COLO668 (cell line): ENCODE data around the gene LRRC49.
"Not testable (repeated sequence)": the region's sequence is repeated elsewhere in the genome, so short reads cannot be mapped to it uniquely, and the experiment has no call there.

ENCODE experiments used
- DNase-seq: peaks from one replicate; lab custom pipeline; 2025; ENCODE audit not compliant: unreplicated experiment; lab: John Stamatoyannopoulos, UW

The LRRC49 gene

DNA sequence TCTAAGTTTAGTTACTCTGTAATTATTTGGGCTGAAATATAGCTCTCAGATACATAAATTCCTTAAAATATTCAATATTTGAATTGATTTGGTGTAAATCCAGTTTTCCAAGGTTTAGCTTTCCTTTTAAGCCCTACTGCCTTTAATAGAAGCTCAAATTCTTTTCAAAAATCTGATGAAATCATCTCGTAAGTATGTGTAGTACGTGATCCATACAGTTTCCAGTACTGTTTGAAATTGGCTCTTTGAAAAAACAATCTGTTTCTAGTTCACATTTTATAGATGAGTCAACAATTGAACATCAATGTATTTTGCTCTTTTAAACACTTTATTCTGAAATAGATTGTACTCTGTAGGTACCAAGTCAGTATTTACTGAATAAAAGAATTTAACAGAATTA lies 84.2 kb downstream of the LRRC49 start:
- DNase-seq = no peak

DNA sequence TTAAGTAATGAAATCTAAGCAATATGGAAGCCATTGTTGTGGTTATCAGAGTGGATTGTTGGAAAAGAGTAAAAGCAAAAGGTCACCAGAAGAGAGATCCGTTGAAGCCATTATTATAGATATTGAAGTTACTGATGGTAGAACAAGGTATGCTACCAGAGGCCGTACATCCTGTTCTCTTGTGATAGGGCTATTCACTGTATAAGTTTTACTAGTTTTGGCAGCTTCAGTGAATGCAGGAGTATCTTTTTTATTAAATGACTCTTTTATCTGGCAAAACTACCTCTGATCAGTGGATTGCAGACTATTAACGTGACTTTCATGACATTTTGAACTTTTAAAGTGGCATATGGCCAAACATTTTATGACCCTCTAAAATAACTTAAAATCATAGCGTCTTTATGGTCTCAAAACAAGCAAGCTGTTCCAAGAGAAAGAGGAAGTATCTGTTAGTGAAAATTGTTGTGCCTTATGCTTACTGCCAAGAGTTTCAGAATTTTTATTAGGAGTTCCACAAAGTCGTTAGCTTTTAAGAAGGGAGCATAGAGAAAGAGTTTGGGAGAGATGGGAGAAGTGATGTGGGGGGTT lies 102.9 kb downstream of the LRRC49 start:
- DNase-seq = no peak

DNA sequence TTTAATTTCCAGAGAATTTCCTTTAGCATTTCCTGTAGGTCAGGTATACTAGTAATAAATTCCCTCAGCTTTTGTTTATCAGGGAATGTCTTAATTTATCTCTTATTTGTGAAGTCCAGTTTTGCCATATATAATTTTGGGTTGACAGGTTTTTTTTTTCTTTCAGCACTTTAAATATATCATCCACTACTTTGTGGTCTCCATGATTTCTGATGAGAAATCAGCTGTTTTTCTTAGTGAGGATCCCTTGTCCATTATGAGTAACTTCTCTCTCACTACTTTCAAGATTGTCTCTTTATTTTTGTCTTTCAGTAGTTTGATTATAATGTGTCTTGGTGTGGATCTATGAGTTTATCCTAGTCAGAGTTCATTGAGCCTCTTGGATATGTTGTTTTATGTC lies 105.7 kb downstream of the LRRC49 start:
- no peak for DNase-seq

DNA sequence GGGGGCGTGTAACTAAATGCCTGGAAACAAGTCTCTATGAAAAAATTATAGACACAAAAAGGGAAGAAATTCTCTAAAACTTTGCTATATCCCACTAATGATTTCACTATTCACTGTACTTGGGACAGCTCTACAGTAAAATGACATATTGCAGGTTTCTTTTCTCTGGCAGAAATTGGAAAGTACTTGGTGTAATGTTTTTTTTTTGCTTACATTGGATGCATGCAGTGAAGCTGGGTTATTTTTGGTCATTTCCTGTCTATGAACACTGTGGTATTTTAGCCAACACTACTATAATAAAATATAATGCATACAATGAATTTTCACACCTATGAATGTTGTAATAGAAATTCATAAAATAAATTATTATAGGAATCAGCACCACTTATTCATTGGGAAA lies 109.7 kb downstream of the LRRC49 start:
- DNase-seq = no peak

DNA sequence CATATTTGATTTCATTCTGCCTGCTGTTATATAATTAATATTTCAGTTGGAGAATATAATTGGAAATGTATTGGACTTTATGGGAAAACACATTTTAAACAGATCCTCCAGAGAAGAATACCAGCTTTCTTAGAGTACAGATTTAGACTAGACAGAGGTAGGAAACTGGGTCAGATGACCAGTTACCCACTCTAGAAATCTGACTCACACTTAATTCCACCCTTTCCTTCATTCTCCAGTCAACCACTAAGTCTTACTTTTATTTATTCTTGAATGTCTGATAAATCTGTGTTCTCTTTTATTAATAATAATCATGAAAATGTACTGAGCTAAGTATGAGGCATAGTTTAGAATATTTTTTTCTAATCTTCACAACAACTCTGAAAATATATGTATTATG lies 110.7 kb downstream of the LRRC49 start:
- no peak for DNase-seq

DNA sequence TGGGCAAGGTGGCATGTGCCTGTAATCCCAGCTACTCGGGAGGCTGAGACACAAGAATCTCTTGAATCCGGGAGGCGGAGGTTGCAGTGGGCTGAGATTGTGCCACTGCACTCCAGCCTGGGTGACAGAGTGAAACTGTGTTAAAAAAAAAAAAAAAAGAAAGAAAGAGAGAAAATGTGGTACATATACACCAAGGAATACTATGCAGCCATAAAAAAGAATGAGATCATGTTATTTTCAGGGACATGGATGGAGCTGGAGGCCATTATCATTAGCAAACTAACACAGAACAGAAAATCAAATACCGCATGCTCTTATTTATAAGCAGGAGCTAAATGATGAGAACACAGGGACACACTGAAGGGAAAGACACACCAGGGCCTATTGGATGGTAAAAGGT lies 111.9 kb downstream of the LRRC49 start:
- DNase-seq = not testable (repeated sequence)

DNA sequence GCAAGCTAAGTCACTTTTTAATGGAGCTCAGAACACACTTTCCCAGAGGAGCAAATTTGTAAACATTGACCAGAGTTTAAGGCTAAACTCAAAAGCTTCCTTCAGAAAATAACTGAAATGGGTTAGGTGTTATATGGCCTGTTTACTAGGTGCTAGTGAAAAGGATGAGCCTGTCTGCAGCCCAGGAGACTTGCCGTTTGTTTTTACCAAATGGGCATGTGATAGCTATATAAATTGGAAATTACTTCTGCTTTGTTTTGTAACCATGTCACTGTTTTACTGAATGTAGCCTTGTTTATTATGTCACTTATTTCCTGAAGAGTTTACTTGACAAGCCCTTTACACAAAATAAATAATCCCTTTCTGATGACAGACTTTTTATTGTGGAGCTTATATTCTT lies 113.3 kb downstream of the LRRC49 start:
- no peak for DNase-seq

DNA sequence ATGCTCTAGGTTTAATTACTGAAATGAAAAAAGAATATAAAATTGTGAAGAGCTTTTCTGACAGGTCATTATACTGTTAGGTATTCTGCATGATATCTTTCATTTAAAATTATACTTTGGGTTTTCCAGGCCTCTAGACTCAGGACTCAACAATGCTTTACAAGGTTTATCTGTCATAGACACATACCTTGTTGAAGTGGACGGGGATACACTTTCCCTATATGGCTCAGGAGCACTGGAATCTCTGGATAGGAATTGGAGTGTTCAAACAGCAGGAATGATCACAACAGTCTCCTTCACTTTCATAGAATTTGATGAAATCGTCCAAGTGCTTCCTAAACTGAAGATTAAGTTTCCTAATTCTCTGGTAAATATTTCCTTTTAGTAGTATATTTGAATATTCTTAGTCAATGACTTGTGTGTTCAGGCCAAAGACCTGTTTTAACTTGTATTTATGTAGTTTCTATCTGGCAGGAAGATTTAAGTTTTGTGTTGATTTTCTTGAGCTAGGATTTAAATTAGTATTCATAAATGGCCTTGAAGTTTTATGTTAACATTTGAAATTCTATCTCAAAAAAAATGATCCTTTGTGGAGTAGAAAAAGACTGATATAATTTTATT lies 115.7 kb downstream of the LRRC49 start:
- no peak for DNase-seq

DNA sequence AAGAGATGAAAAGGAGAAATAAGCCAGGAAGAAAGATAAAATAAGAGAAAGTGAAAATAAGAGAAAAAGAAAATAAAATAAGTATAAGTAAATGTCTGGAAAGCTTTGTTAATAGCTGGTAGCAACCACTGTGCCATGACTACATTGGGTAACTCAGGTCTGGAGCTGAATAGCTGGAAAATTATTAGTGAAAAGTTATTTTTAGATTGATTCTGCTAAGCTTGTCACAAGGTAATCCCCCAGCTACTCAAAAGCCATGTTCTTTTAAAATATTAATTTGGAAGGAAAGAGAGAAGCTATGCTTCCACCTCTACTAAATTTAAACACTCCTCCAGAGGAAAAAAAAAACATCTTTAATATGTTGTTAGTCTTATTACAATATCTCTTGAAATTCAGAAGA lies 117.8 kb downstream of the LRRC49 start:
- DNase-seq = no peak

DNA sequence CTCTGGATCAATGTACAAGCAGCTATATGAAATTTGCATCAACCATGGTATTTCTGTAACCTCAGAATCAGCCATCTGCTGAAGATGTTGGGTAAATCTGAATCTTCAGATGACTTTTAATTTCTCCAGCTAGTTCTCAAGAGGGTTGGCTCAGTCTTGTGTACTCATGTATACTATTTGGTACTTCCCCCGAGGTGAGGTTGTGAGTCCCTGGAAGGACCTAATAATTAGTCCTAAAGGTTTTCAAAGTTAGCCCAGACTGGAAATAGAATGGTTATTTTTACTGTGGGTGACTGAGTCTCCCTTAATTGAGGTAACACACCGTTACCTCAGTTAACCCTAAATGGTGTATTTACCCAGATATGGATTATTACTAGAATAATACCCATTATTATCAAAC lies 118.4 kb downstream of the LRRC49 start:
- no peak for DNase-seq

DNA sequence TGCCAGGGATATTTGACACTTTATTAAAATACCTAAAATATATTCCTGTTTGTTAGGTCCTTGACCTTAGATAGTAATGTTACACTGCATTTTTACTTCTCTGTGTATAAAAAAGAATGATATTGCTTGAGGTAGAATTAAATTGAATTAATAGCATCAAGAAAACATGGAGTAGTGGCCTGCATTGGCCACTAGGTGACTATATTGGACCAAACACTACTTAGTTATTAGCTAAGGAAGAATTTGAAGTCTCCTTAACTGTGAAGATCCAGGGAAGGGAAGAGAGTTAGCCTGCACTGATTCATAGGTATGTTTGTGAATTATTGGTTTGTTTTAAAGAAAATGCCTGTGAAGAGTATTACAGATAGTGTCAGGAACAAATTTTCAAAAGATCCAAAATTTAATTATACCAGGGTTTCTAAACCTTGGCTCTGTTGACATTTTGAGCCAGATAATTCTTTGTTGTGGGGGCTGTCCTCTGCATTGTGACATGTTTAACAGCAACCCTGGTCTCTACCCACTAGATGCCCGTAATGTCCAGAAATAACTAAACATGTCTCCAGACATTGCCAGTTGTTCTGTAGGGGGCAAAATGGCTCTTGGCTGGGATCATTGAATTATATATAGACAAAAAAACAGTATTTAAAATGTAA lies 119.0 kb downstream of the LRRC49 start:
- DNase-seq = peak; percentile 4

DNA sequence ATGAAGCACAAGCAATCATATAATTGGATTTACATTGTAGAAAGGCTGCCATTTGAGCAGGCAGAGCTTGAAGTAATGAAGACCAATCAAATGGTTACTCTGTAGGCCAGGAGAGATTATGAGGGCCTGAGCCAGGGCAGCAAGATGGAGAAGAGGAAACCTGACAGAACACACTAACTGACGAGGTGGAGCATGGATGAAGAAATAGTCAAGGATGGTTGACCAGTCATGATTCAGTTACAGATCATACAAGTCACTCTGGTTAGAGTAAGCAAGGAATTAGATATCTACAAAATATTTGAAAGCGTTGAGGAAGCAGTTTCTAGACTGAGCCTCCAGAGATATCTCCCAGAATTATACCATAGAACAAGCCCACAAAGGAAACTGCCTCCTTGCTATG lies 120.8 kb downstream of the LRRC49 start:
- DNase-seq = no peak

DNA sequence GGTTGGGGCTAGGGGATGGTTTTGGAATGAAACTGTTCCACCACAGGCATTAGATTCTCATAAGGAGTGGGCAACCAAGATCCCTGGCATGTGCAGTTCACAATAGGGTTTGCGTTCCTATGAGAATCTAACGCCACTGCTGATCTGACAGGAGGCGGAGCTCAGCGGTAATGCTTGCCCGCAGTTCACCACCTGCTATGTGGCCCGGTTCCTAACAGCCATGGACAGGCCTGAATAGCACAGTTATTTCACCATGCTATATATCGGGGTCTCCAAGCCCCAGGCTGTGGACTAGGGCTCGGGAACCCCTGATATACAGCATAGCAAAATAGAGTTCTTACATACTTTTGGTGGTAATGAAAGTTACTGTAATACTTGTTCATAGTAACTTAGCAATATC lies 122.7 kb downstream of the LRRC49 start:
- DNase-seq = no peak

DNA sequence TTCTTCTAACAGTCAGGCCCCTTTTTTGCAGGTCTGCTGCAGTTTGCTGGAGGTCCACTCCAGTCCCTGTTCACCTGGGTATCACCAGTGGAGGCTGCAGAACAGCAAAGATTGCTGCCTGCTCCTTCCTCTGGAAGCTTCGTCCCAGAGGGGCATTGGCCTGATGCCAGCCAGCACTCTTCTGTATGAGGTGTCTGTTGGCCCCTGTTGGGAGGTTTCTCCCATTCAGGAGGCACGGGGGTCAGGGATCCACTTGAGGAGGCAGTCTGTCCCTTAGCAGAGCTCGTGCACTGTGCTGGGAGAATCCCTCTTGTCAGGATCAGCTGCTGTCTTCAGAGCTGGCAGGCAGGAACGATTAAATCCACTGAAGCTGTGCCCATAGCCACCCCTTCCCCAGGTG lies 138.6 kb downstream of the LRRC49 start:
- not testable (repeated sequence) for DNase-seq

DNA sequence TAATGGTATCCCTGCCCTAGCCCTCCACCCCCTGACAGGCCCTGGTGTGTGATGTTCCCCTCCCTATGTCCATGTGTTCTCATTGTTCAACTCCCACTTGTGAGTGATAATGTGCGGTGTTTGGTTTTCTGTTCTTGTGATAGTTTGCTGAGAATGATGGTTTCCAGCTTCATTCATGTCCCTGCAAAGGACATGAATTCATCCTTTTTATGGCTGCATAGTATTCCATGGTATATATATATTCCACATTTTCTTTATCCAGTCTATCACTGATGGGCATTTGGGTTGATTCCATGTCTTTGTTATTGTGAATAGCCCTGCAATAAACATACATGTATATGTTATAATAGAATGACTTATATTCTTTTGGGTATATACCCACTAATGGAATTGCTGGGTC lies 142.9 kb downstream of the LRRC49 start:
- DNase-seq = not testable (repeated sequence)

DNA sequence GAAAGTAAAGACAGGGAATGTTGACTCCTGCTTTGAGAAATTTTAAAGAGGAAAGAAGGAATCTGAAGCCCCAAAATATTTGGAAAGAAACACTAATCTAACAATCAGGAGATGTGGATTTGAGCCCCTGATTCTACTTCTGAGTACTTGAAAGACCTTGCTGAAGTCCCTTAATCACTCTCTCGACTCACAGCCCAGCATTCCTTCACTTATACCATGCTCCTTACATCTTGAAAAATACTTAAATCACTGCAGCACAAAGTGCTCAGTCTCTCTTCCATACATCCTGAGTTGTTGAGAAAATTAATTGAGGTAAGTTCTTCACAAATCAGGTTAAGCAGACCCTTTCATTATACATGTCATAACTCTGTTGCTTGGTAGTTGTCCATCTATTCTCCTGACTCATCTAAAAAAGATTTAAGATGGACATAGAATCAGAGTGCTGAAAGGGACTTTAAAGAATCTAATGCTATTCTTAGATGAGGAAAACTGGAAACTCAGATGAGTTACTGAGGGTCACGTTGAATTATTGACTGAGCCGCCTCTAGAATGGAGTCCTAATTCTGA lies 149.8 kb downstream of the LRRC49 start:
- no peak for DNase-seq

DNA sequence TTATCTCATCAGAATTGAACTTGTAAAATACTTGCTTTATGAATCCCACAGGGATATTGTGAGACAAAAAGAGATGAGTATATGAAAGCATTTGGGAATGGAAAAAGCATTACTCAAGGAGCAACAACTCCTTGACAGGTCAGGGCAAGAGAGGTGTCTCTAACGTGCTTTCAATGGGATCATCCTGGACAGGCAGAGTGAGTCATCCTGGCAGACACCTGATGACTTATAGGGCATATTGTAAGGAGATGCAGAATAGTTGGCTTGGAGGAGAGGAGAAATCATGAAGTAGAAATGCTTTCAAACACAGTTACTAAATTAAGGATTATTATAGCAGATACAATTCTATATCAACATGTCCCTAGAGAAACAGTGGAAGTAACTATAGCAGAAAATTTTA lies 150.7 kb downstream of the LRRC49 start:
- no peak for DNase-seq

DNA sequence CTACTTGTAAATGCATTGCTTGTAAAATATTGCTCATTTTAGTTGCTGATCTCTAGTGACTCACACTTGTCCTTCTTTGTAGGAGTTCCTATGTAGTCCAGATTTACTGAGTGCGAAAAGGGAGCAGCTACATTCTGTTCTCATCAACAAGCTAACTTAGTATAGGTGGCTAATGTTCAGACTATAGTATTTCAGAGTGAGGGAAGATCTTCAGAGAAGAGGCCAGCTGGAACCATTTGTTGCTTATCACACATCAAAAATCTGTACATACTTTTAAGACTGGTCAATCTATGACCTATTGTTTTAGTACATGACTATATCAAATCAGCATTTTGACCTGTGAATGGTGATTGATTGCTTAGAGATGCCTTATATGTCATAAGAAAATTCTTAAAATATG lies 151.4 kb downstream of the LRRC49 start:
- no peak for DNase-seq

DNA sequence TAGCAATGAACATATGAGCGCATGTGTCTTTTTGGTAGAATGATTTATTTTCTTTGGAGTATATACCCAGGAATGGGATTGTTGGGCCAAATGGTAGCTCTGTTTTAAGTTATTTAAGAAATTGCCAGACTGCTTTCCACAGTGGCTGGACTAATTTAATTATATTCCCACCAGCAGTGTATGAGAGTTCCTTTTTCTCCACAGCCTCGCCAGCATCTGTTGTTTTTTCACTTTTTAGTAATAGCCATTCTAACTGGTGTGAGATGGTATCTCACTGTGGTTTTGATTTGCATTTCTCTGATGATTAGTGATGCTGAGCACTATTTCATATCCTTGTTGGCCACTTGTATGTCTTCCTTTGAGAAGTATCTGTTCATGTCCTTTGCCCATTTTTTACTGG lies 153.5 kb downstream of the LRRC49 start:
- not testable (repeated sequence) for DNase-seq

DNA sequence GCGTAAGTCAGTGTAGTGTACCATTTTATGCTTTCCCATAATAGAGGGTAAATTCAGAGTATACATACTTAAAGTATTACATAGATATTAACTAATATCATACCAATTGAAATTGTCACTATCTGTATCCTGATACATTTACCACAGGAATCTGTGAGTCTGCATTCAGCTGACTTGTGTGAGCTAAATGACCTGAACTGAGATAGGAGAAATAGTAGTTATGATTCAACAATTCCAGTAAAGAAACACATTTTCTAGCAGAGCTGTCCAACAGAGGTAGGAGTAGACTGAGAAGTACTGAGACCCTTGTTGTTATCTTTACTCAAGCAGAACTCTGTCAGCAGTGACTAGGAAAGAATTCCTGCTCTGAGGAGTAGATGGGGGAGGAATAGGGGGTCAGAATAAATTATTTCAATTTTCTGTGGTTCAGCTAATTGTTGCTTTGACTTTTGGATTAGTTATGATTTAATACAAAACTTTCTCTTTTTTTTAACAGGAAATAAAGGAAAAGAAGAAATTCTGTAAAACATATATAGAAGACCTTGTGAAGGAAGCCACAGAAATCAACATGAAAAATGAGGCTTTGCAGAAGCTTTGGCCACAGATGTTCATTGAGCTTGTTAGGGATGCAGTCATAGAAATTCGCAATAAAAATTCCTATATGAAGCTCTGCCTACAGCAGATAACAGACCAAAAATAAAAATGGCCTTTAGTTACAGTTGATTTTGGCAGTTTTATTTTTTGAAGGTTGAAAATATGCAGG lies 156.5 kb downstream of the LRRC49 start:
- no peak for DNase-seq

DNA sequence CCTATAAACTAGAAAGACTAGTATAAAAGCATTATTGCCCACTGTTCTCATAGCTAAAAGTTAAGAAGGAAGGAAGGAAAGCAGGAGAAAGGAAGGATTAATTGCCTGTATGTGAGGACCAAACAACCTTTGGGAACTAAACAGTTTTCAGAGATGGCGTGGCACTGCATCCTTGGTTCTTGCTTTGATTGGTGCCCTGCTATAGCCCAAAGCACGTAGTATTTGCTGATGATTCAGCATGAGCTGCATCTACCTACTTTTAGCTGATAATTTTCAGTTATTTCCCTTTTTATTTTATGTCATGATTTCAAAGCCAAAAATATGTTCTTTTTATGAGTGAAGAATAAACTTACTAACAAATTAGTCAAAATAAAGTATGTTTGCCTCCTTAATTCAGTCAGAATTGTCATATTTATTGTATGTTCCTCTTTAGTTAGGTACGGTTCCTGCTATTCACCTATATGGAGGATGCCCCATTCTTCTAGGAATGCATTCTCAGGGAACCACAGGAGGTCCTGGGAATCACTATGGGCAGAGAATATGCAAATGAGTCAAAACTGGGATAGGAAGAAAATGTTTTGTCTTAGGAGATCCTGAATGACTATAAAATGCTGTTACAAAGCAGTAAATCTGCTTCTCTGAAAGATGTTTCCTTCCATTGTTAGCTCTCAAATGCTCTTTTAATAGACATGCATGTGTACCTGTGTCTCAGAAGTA lies 157.2 kb downstream of the LRRC49 start:
- no peak for DNase-seq
